Keratinocyte (primary cell): ENCODE results near the gene LSM7. TPM values are rescaled to one million over a fixed set of nuclear protein-coding genes. Genes with fewer than 3 reads are reported as not detected.

ENCODE experiments used
- DNase-seq: peaks from one replicate; pipeline ENCODE4 v3.0.0-alpha.2; 2011; ENCODE audit warnings: low read depth, missing footprints, low spot score
- FAIRE-seq: peaks from 2 replicates; lab custom pipeline; 2011; peaks lifted over from hg19 to GRCh38; lab: Jason Lieb, UNC
- H2AFZ ChIP-seq: 2 replicates; pipeline ENCODE4 v1.6.0; 2012; ENCODE audit warnings: low read length, control low read depth, inconsistent platforms; ENCODE audit not compliant: control insufficient read depth
- H3K27ac ChIP-seq: 2 replicates; pipeline ENCODE4 v1.5.1; 2011; ENCODE audit warnings: low read length; ENCODE audit not compliant: control insufficient read depth, insufficient read depth
- H3K27me3 ChIP-seq: 3 replicates; pipeline ENCODE4 v1.6.0; 2011; ENCODE audit warnings: low read length; ENCODE audit not compliant: control insufficient read depth, insufficient read depth; ENCODE audit errors: extremely low read depth
- H3K36me3 ChIP-seq, 2 experiments: 2 replicates in 1 of 2; 3 replicates in 1 of 2; pipeline ENCODE4 v1.5.1; 2011; ENCODE audit warnings: low read length in 2 of 2, mild to moderate bottlenecking in 1 of 2; ENCODE audit not compliant: control insufficient read depth in 2 of 2, insufficient read depth in 2 of 2; ENCODE audit errors: extremely low read depth in 1 of 2
- H3K4me1 ChIP-seq: 3 replicates; pipeline ENCODE4 v1.5.1; 2011; ENCODE audit warnings: low read length; ENCODE audit not compliant: control insufficient read depth, insufficient read depth; ENCODE audit errors: extremely low read depth
- H3K4me2 ChIP-seq: 3 replicates; pipeline ENCODE4 v1.6.0; 2011; ENCODE audit warnings: low read depth, low read length; ENCODE audit not compliant: control insufficient read depth, insufficient read depth; ENCODE audit errors: extremely low read depth
- H3K4me3 ChIP-seq, 3 experiments: fragments of 200-600 bp in 1 of 3; sonication (generic) in 1 of 3; 2 replicates in 2 of 3; 3 replicates in 1 of 3; pipeline ENCODE4 v1.5.1; 2011 to 2016; ENCODE audit warnings: low read length in 3 of 3, mild to moderate bottlenecking in 3 of 3, control low read depth in 2 of 3, inconsistent platforms in 1 of 3, low read depth in 1 of 3, mixed read lengths in 1 of 3, mixed run types in 1 of 3, moderate library complexity in 1 of 3; ENCODE audit not compliant: control insufficient read depth in 2 of 3, insufficient read depth in 2 of 3; ENCODE audit errors: extremely low read depth in 1 of 3
- H3K79me2 ChIP-seq: 2 replicates; pipeline ENCODE4 v1.6.0; 2012; ENCODE audit warnings: low read length; ENCODE audit not compliant: control insufficient read depth, insufficient read depth
- H3K9ac ChIP-seq: 3 replicates; pipeline ENCODE4 v1.6.0; 2011; ENCODE audit warnings: low read length; ENCODE audit not compliant: control insufficient read depth, insufficient read depth; ENCODE audit errors: extremely low read depth
- H3K9me1 ChIP-seq: 3 replicates; pipeline ENCODE4 v1.6.0; 2011; ENCODE audit warnings: low read length; ENCODE audit not compliant: control insufficient read depth, insufficient read depth; ENCODE audit errors: extremely low read depth
- H3K9me3 ChIP-seq: 2 replicates; pipeline ENCODE4 v1.5.1; 2012; ENCODE audit warnings: low read depth, low read length; ENCODE audit not compliant: control insufficient read depth
- H4K20me1 ChIP-seq: 3 replicates; pipeline ENCODE4 v1.6.0; 2011; ENCODE audit warnings: low read length; ENCODE audit not compliant: control insufficient read depth, insufficient read depth; ENCODE audit errors: extremely low read depth
- CTCF ChIP-seq, 3 experiments: IDR thresholded peaks in 1 of 3; conservative IDR thresholded peaks in 1 of 3; optimal IDR thresholded peaks in 1 of 3; 2 replicates in 2 of 3; 3 replicates in 1 of 3; pipeline versions ENCODE3 to v1.5.1; 2011; ENCODE audit warnings: low read length in 3 of 3, mild to moderate bottlenecking in 3 of 3, moderate library complexity in 2 of 3, control low read depth in 1 of 3, inconsistent platforms in 1 of 3; ENCODE audit not compliant: insufficient read depth in 2 of 3; ENCODE audit errors: extremely low read depth in 1 of 3
- EZH2 ChIP-seq: IDR thresholded peaks from one replicate; pipeline ENCODE4 v1.6.1; 2012; ENCODE audit warnings: inconsistent platforms, mild to moderate bottlenecking, low read length, moderate library complexity
- dilution Hi-C: fragments of 300-500 bp; cut with MboI; formaldehyde crosslinking; loops from one replicate; pipeline ENCODE4 v1.7.0; 2020; ENCODE audit warnings: low sequenced_read_pairs; ENCODE audit not compliant: extremely low pct_ligation_motif_present
- polyA plus RNA-seq, 5 experiments: library from polyadenylated mRNA; depleted of rRNA in 3 of 5; stranded (reverse) in 3 of 5; stranded (forward) in 1 of 5; unstranded in 1 of 5; fragments of >200 nt; gene quantifications; 1 replicate in 1 of 5; 2 replicates in 3 of 5; 3 replicates in 1 of 5; pipeline versions ENCODE4 v1.2.1 to v1.2.3, GENCODE V29; 2011 to 2012; ENCODE audit warnings: missing spikeins in 2 of 5, low read depth in 1 of 5, low replicate concordance in 1 of 5

The LSM7 gene
- polyA plus RNA-seq, 1 donor (not counting 4 experiments of a cell fraction or from before 2014, with no cell fraction given): 243 TPM

GRCh38 chr19:2342656-2343288 lies 14.4 kb upstream of the LSM7 start:
- no peaks in the 10 kb centered on the region for H3K4me1 ChIP-seq
- FAIRE-seq (no peak), DNase-seq (no peak)
- H3K9ac ChIP-seq: no peak overlapping the region
- H3K4me2 ChIP-seq: no peak overlapping the region
- H3K36me3 ChIP-seq: peaks cover 0 to 6% of the 10 kb centered on the region in 2 experiments
- H2AFZ ChIP-seq: no peak overlapping the region
- dilution Hi-C loops: no loop called here
- H3K4me3 ChIP-seq: no peak overlapping the region
- no peaks in the 10 kb centered on the region for H3K79me2 ChIP-seq
- H3K27ac ChIP-seq: no peak overlapping the region
- no peaks in the 10 kb centered on the region for H3K27me3 ChIP-seq
- no peaks in the 10 kb centered on the region for H3K9me3 ChIP-seq
- TF ChIP-seq EZH2 (no peak), CTCF (optimal IDR thresholded peaks at IDR 0.05 in 1 of 3, IDR thresholded peaks at IDR 0.05 in 1 of 3, conservative IDR thresholded peaks at IDR 0.05 in 1 of 3; ENCODE audit: extremely low read depth in 1 of 3, insufficient read depth in 2 of 3, low read length in 3 of 3) (no peak)
- H4K20me1 ChIP-seq: no peaks in the 10 kb centered on the region
- no peaks in the 10 kb centered on the region for H3K9me1 ChIP-seq

- H3K4me3 ChIP-seq: no peak overlapping the region
Observed at GRCh38 chr19:2341982-2342381, 13.6 kb upstream of the LSM7 start.

More at GRCh38 chr19:2341982-2342381, 13.6 kb upstream of the LSM7 start:
- no peaks in the 10 kb centered on the region for H3K9me3 ChIP-seq
- H3K9ac ChIP-seq: no peak overlapping the region
- H3K36me3 ChIP-seq: peaks cover 0 to 6% of the 10 kb centered on the region in 2 experiments
- H3K4me2 ChIP-seq: no peak overlapping the region
- no peak overlapping the region for H3K27ac ChIP-seq
- no peaks in the 10 kb centered on the region for H4K20me1 ChIP-seq
- FAIRE-seq (no peak), DNase-seq (no peak)
- dilution Hi-C loops: no loop called here
- H3K79me2 ChIP-seq: no peaks in the 10 kb centered on the region
- H3K9me1 ChIP-seq: no peaks in the 10 kb centered on the region
- no peaks in the 10 kb centered on the region for H3K4me1 ChIP-seq
- TF ChIP-seq CTCF (optimal IDR thresholded peaks at IDR 0.05 in 1 of 3, IDR thresholded peaks at IDR 0.05 in 1 of 3, conservative IDR thresholded peaks at IDR 0.05 in 1 of 3; ENCODE audit: extremely low read depth in 1 of 3, insufficient read depth in 2 of 3, low read length in 3 of 3) (no peak), EZH2 (no peak)
- H3K27me3 ChIP-seq: no peaks in the 10 kb centered on the region
- H2AFZ ChIP-seq: no peak overlapping the region
